Stimulated activated naive CD4-positive, alpha-beta T cell (primary cell): ENCODE results near the gene DHODH.
"Not testable (repeated sequence)": the region's sequence is repeated elsewhere in the genome, so short reads cannot be mapped to it uniquely, and the experiment has no call there.

Experiments
- DNase-seq, 6 experiments: peaks; one replicate each; lab custom pipeline; 2025; lab: John Stamatoyannopoulos, UW

The DHODH gene

GRCh38 chr16:72008424-72009216, at the start of gene DHODH:
Gene DHODH, plus strand, starts transcription at chr16:72008744. Its CDS starts 21 bp downstream, at chr16:72008765.
- peak; percentile 94 to 97 (median 96) for DNase-seq

GRCh38 chr16:71961066-71962039, 47.2 kb upstream of the DHODH start:
- DNase-seq, result peak; percentile 50 to 79 (median 67)

- no peak for DNase-seq
Observed at GRCh38 chr16:71963125-71963875, 45.2 kb upstream of the DHODH start.

- DNase-seq, result no peak
Observed at GRCh38 chr16:71965223-71965622, 43.3 kb upstream of the DHODH start.

- no peak for DNase-seq
Observed at GRCh38 chr16:71966932-71967331, 41.6 kb upstream of the DHODH start.

GRCh38 chr16:71969353-71969752, 39.2 kb upstream of the DHODH start:
- DNase-seq, result no peak

GRCh38 chr16:71971571-71971970, 37.0 kb upstream of the DHODH start:
- no peak for DNase-seq

GRCh38 chr16:71972356-71972755, 36.2 kb upstream of the DHODH start:
- DNase-seq, result no peak

- DNase-seq, result no peak
Observed at GRCh38 chr16:71973001-71973400, 35.5 kb upstream of the DHODH start.

- no peak for DNase-seq
Observed at GRCh38 chr16:71974068-71974818, 34.3 kb upstream of the DHODH start.

- no peak for DNase-seq
Observed at GRCh38 chr16:71985262-71985974, 23.1 kb upstream of the DHODH start.

GRCh38 chr16:71986131-71986530, 22.4 kb upstream of the DHODH start:
- no peak for DNase-seq

- no peak for DNase-seq
Observed at GRCh38 chr16:71995038-71995437, 13.5 kb upstream of the DHODH start.

GRCh38 chr16:71997578-71997977, 11.0 kb upstream of the DHODH start:
- DNase-seq, result not testable (repeated sequence)

GRCh38 chr16:72001180-72001874, 7.2 kb upstream of the DHODH start:
- no peak for DNase-seq

GRCh38 chr16:72002619-72003018, 5.9 kb upstream of the DHODH start:
- no peak for DNase-seq

- DNase-seq, result not testable (repeated sequence)
Observed at GRCh38 chr16:72008065-72008423, 500 bp upstream of the DHODH start.

GRCh38 chr16:72009779-72010178, 1.2 kb downstream of the DHODH start:
- no peak for DNase-seq

- DNase-seq, result no peak
Observed at GRCh38 chr16:72012607-72013006, 4.1 kb downstream of the DHODH start.

GRCh38 chr16:72013389-72013788, 4.8 kb downstream of the DHODH start:
- DNase-seq, result no peak
